HG03460 (cell line): ENCODE results near the gene DPT.

Source experiments
- ATAC-seq: cut with Tn5 transposase; IDR thresholded peaks from one replicate; pipeline ENCODE4 v1.9.1; 2021; ENCODE audit not compliant: unreplicated experiment

The DPT gene

DNA sequence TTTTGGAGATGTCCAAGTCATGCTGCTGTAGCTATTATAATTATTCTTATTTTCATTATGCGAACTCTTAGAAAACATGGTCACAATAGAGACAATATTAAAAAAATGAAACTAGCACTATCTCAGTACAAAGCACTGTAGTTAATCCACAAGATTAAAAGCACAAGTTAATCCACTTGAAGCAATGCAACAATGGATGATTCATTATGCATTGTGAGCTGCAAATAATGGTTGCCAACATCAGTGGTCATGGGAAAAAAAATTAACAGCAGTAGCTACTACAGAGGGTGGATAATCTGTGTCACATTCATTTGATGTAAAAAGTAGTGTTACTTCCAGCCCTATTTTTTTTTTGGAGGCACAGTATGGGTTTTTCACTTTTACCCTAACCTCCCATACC is 56.7 kb downstream of the DPT start:
- no peak for ATAC-seq

DNA sequence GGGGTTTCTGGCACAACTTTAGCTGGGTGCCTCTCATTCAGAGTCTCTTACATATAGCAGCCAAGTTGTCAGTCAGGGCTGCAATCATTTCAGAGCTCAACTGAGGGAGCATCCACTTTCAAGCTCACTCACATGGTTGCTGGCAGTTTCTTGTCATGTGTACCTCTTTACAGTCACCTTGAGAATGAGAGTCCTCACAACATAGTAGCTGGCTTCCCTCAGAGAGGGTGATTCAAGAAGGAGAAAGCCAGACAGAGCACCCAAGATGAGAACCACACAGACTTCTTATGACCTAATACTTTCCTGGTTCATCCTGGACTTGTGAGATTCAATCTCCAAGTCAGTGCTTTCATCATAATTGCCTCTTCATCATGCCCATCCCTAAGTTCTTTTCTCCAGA is 57.2 kb downstream of the DPT start:
- no peak for ATAC-seq

DNA sequence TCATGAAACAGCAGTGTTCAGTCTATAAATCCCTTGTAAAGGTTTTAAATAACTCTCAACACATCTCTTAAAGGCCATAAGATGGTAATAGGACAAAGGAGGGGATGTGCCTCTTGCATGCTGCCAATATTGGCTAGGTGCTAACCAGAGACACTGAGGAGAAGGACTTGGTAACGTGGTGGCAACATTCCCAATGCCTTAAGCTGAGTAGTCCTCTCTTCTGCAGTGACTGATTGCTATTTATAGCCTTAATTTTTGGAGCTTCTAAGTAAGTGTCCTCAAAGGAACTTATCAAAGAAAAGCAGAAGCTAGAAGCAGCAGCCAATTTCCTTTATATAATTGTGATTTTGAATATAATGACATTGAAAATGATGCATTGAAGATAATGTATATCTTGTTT is 63.0 kb downstream of the DPT start:
- no peak for ATAC-seq

DNA sequence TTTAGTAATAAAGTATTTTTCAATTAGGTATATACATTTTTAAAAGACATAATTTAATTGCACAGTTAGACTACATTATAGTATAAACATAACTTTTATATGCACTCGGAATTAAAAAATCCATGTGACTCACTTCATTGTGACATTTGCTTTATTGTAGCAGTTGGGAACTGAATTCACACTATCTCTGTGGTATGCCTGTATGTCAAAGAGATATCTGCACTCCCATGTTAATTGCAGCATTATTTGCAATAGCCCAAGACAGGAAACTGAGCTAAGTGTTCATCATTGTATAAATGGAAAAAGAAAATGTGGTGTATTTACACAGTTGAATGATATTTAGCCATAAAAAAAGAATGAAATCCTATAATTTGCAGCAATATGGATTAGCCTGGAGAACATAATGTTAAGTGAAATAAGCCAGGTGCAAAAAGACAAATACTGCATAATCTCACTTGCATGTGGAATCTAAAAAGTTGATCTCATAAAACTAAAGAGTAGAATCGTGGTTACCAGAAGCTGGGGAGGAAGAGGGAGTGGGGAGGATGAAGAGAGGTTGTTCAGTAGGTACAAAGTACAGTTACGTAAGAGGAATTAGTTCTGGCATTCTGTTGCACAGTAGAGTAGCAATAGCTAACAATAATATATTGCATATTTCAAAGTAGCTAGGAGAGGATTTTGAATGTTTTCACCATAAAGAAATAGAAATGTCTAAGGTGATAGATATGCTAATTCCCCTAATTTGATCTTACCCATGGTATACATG is 64.8 kb downstream of the DPT start:
- ATAC-seq, result no peak

DNA sequence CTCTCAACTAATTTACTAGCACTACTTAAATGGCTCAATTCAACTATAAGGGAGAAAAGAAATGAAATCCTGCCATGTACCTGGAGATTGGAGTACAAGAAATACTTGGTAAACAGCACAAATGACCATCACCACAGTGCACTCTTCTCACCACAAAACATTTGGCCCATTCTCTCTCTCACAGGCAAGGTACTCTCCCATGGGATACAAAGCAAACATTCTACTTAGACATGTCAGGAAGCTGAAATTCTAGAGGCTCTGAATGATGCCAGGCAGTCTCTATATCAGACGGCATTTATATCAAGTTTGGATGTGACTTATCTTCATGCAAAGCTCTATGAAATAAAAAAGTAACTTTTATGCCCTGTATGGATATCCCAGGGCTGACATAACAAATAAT is 72.5 kb downstream of the DPT start:
- ATAC-seq, result no peak

DNA sequence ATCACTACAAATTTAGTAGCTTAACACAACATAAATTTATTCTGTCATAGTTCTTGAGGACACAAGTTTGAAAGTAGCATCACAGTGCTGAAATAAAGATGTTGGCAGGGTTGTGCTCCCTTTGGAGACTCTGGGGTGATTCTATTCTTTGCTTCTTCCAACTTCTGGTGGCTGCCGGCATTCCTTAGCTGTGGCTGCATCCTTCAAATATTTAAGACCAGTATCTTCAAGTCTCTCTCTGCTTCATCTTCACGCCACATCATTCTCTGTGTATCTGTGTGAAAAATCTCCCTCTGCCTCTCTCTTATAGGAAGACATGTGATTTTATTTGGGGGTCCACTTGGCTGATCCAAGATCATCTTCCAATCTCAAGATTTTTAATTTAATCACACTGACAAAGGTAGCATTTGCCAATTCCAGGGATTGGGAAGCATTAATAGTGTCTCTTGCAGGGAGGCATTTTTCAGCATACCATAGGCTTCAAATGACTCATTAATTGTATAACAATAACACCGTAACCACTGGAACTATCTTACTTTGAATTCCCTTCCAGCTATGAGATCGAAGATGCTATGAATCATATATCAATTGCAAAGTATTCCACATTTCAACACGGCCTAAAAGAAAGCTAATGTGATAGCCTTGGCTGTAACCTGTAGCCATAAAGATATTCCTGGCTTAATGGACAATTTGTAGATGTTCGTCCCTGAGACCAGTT is 74.6 kb downstream of the DPT start:
- ATAC-seq, result no peak

DNA sequence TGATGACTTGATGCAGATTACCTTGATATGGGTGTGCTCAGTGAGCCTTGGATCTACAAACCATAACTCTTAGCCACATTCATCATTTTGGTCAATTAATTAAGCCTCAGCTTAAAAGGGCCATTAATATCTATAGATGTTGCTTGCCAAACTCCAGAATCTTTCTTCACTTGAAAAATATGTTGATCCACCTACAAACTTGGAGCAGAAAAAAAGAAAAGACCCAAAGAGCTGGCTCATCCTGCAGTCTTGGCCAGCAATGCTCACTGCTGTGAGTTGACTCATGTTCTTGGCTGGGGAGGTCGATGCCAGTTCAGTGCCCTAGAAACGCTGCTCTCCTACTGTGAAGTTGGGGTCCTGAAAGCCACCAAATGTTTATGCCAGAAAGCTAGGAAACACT is 75.4 kb downstream of the DPT start:
- no peak for ATAC-seq

DNA sequence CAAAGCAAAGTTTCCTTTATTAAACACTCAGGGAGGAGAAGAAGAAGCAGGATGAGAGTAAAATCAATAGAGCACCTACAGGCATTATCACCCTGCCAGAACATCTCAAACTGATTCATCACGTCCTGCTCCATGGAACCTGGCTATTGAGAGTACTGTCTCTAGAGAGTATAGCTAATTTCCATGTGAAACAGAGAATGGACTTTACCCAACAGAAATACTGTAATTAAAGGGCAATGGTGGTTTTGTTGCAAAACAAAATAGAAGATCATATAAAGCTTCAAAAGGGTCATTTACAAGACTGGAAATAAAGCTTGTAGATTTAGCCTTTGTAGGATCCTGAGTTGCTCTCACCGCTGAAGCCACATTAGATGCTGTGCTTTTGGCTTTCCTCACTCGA is 83.3 kb downstream of the DPT start:
- ATAC-seq, result no peak
